Type B pancreatic cell (in vitro differentiated cells): ENCODE results near the gene SUMF2. TPM values are rescaled to one million over a fixed set of nuclear protein-coding genes. Genes with fewer than 3 reads are reported as not detected.
"Not testable (repeated sequence)": the region's sequence is repeated elsewhere in the genome, so short reads cannot be mapped to it uniquely, and the experiment has no call there.

ENCODE experiments used
- DNase-seq: peaks from one replicate; pipeline ENCODE4 v3.0.0; 2021; ENCODE audit warnings: mixed read lengths; ENCODE audit not compliant: unreplicated experiment; ENCODE audit errors: extremely low spot score
- H3K27ac Mint-ChIP-seq: 2 replicates; pipeline ENCODE4 v1.8.0; 2021; ENCODE audit warnings: mild to moderate bottlenecking, mixed read lengths
- H3K27me3 Mint-ChIP-seq: 2 replicates; pipeline ENCODE4 v1.8.0; 2021; ENCODE audit warnings: mixed read lengths
- H3K36me3 Mint-ChIP-seq: 2 replicates; pipeline ENCODE4 v1.8.0; 2021; ENCODE audit warnings: mixed read lengths
- H3K4me1 Mint-ChIP-seq: one replicate; pipeline ENCODE4 v1.8.0; 2021; ENCODE audit warnings: mixed read lengths; ENCODE audit not compliant: unreplicated experiment
- H3K4me3 Mint-ChIP-seq: 2 replicates; pipeline ENCODE4 v1.8.0; 2021; ENCODE audit warnings: mild to moderate bottlenecking, mixed read lengths
- H3K9me3 Mint-ChIP-seq: 2 replicates; pipeline ENCODE4 v1.8.0; 2021; ENCODE audit warnings: mixed read lengths
- total RNA-seq: library from RNA; stranded (reverse); gene quantifications from 2 replicates; pipeline ENCODE4 v1.2.1, GENCODE V29; 2021; ENCODE audit warnings: low replicate concordance
- TF ChIP-seq, protein P1 (sequence below): fragments of 200-600 bp; sonication (generic); conservative IDR thresholded peaks from 2 replicates; pipeline ENCODE4 v1.5.0; 2021; ENCODE audit warnings: antibody characterized with exemption, mild to moderate bottlenecking

The SUMF2 gene
- total RNA-seq, 1 donor from 2014 or later: 125 TPM

DNA sequence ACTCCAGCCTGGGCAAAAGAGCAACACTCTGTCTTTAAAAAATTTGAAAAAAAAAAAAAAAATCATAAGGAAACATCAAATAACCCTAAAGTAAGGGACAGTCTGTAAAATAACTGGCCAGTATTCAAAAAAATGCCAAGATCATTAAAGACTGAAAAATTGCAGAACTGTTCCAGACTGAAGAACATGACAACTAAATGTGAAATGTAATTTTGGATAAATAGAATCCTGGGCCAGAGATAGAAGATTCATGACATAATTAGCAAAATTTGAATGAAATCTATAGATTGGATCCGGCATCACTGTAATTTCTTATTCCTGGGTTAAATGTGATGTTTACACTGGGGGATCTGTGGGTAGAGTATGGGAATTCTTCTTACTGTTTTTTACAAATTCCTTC lies 15.8 kb upstream of the SUMF2 start:
- Mint-ChIP-seq H3K36me3 (no peaks in the 10 kb centered on the region), H3K9me3 (no peaks in the 10 kb centered on the region), H3K27ac (peak overlapping the region; percentile 7), H3K4me1 (peaks cover 16% of the 10 kb centered on the region), H3K27me3 (no peaks in the 10 kb centered on the region), H3K4me3 (peak overlapping the region; percentile 25)
- no peak for DNase-seq
- TF ChIP-seq, protein P1, sequence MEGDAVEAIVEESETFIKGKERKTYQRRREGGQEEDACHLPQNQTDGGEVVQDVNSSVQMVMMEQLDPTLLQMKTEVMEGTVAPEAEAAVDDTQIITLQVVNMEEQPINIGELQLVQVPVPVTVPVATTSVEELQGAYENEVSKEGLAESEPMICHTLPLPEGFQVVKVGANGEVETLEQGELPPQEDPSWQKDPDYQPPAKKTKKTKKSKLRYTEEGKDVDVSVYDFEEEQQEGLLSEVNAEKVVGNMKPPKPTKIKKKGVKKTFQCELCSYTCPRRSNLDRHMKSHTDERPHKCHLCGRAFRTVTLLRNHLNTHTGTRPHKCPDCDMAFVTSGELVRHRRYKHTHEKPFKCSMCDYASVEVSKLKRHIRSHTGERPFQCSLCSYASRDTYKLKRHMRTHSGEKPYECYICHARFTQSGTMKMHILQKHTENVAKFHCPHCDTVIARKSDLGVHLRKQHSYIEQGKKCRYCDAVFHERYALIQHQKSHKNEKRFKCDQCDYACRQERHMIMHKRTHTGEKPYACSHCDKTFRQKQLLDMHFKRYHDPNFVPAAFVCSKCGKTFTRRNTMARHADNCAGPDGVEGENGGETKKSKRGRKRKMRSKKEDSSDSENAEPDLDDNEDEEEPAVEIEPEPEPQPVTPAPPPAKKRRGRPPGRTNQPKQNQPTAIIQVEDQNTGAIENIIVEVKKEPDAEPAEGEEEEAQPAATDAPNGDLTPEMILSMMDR: no peak

DNA sequence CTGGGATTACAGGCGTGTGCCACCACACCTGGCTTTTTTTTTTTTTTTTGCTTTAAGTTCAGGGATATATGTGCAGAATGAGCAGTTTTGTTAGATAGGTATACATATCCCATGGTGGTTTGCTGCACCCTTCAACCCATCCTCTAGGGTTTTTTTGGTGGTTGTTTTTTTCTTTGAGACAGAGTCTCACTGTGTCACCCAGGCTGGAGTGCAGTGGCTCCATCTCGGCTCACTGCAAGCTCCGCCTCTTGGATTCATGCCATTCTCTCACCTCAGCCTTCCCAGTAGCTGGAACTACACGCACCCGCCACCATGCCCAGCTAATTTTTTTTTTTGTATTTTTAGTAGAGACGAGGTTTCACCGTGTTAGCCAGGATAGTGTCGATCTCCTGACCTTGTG lies 15.3 kb upstream of the SUMF2 start:
- peak overlapping the region; percentile 65 for H3K4me3 Mint-ChIP-seq
- peaks cover 17% of the 10 kb centered on the region for H3K4me1 Mint-ChIP-seq
- not testable (repeated sequence) for H3K27me3 Mint-ChIP-seq, H3K36me3 Mint-ChIP-seq, DNase-seq, H3K9me3 Mint-ChIP-seq
- H3K27ac Mint-ChIP-seq: peak overlapping the region; percentile 7

DNA sequence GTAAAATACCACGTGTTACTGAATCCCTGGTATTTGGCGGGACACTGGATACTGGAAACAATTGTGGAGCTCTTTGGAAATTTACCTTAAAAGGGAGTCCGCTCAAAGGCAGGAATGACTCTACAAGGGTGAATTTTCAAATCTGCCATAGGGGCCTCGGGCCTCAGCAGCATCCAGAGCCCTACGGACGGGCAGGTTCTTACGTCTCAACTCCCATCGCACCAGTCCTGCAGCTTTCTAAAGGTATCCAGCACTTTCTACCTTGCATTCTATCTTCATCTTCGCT lies 13.1 kb upstream of the SUMF2 start:
- Mint-ChIP-seq H3K27me3 (no peaks in the 10 kb centered on the region), H3K36me3 (peaks cover 9% of the 10 kb centered on the region), H3K4me3 (peak overlapping the region; percentile 100), H3K27ac (peak overlapping the region; percentile 98), H3K9me3 (no peaks in the 10 kb centered on the region), H3K4me1 (peaks cover 23% of the 10 kb centered on the region)
- no peak for DNase-seq
- TF ChIP-seq, protein P1: no peak

DNA sequence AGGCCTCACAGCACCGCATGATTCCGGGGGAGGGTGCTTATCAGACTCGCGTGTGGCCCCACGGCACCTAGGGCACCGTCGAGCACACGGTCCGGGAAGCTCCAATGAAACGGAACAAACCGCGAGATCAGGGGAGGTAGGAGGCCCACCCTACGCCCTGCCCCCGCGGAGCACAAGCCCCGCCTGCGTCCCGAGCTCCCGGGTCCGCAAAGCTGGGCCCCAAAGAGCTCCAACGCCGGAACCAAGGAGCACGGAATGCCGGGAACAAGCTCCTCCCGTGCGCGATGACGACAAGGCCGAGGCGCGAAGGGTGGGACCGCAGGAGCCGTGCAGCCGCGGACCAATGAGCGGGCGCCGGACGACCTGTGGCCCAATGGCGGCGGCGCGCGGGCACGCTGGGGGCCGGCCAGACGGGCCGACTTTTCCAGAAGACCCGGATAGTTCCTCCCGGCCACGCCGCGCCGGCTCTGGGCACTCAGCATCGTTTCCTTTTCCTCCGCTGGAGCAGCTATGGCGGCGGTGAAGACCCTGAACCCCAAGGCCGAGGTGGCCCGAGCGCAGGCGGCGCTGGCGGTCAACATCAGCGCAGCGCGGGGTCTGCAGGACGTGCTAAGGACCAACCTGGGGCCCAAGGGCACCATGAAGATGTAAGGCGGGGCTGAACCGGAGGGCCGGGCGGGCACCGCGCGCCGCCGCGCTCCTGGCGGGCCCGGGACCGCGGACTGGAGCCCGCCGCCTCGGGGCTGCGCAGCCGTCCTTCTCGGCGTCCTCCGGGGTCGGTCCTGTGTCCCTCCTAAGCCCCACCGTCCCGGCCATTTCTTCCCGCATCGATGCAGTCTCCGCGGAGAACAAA lies 12.5 kb upstream of the SUMF2 start, which contains the start of the genes CCT6A and PSPH:
TSS of gene CCT6A (plus strand) at position 427 of the 853 bp plus-strand sequence. CDS start at position 511, 84 bp downstream.
TSS of gene PSPH (minus strand) at position 106 of the 853 bp plus-strand sequence. CDS start 30,232 bp downstream, outside the sequence.
- Mint-ChIP-seq H3K9me3 (no peaks in the 10 kb centered on the region), H3K27me3 (no peaks in the 10 kb centered on the region), H3K4me1 (peaks cover 23% of the 10 kb centered on the region), H3K4me3 (peak within 1 kb of the TSS; percentile 100), H3K27ac (peak within 1 kb of the TSS; percentile 98), H3K36me3 (peaks cover 11% of the 10 kb centered on the region)
- TF ChIP-seq, protein P1: no peak
- DNase-seq: peak; percentile 97

DNA sequence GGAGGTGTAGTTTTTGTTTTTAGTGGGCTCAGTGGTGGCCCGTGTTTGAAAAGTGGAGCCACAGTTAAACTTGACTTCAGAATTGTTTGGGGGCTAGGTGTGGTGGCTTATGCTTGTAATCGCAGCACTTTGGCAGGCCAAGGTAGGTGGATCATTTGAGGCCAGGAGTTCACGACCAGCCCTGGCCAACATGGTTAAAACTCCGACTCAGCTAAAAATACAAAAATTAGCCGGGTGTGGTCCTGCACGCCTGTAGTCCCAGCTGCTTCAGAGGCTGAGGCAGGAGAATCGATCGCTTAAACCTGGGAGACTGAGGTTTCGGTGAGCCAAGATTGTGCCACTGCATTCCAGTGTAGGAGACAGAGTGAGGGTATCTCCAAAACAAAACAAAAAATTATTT lies 10.7 kb upstream of the SUMF2 start:
- TF ChIP-seq, protein P1: no peak
- H3K4me1 Mint-ChIP-seq: peaks cover 16% of the 10 kb centered on the region
- peak overlapping the region; percentile 100 for H3K4me3 Mint-ChIP-seq
- peak overlapping the region; percentile 98 for H3K27ac Mint-ChIP-seq
- no peaks in the 10 kb centered on the region for H3K9me3 Mint-ChIP-seq
- H3K27me3 Mint-ChIP-seq: no peaks in the 10 kb centered on the region
- peaks cover 21% of the 10 kb centered on the region for H3K36me3 Mint-ChIP-seq
- no peak for DNase-seq

DNA sequence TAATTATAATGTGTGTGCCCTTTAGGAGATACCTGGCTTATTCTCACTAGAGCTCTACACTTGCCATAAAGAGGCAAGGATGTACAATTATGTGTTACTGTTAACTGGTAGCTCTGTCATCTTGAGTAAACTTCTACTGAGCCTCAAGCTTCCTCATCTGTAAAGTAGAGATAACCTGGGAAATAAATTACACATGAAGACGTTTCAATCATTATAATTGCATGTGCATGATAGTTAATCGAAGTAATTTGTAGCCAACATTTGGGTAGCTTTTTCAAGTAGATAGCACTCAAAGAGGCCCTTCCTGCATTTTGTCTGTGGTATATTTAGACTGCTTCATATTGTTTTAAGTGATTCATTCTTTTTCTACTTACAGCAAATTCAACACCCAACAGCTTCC lies 10.1 kb upstream of the SUMF2 start:
- H3K36me3 Mint-ChIP-seq: peaks cover 22% of the 10 kb centered on the region
- H3K4me3 Mint-ChIP-seq: peak overlapping the region; percentile 63
- no peaks in the 10 kb centered on the region for H3K9me3 Mint-ChIP-seq
- H3K27me3 Mint-ChIP-seq: no peaks in the 10 kb centered on the region
- no peak for DNase-seq
- peaks cover 14% of the 10 kb centered on the region for H3K4me1 Mint-ChIP-seq
- TF ChIP-seq, protein P1: no peak
- H3K27ac Mint-ChIP-seq: peak overlapping the region; percentile 39
